Skeletal muscle tissue (tissue), 4 donors: ENCODE results near the gene NEU3. TPM values are rescaled to one million over a fixed set of nuclear protein-coding genes. Genes with fewer than 3 reads are reported as not detected.

Experiments used
- H3K27ac ChIP-seq: one replicate; pipeline ENCODE4 v1.7.0; 2013; ENCODE audit warnings: mild to moderate bottlenecking, low read depth, low read length, inconsistent platforms
- H3K27me3 ChIP-seq, 3 donors: one replicate each; pipeline ENCODE4 v1.7.0; 2013; ENCODE audit warnings: low read length in 3 of 3; ENCODE audit not compliant: control insufficient read depth in 3 of 3, insufficient read depth in 3 of 3
- H3K36me3 ChIP-seq, 3 donors: one replicate each; pipeline ENCODE4 v1.7.0; 2013; ENCODE audit warnings: low read length in 3 of 3; ENCODE audit not compliant: control insufficient read depth in 3 of 3, insufficient read depth in 3 of 3
- H3K4me1 ChIP-seq, 3 donors: one replicate each; pipeline ENCODE4 v1.7.0; 2013; ENCODE audit warnings: low read length in 3 of 3, mild to moderate bottlenecking in 3 of 3; ENCODE audit not compliant: control insufficient read depth in 3 of 3, insufficient read depth in 3 of 3
- H3K4me3 ChIP-seq, 3 donors: one replicate each; pipeline ENCODE4 v1.7.0; 2013; ENCODE audit warnings: low read length in 3 of 3
- H3K9ac ChIP-seq, 3 donors: one replicate each; pipeline ENCODE4 v1.7.0; 2013; ENCODE audit warnings: low read length in 3 of 3, mild to moderate bottlenecking in 3 of 3, moderate library complexity in 2 of 3, low read depth in 1 of 3
- H3K9me3 ChIP-seq, 3 donors: one replicate each; pipeline ENCODE4 v1.7.0; 2013; ENCODE audit warnings: low read length in 3 of 3; ENCODE audit not compliant: control insufficient read depth in 3 of 3
- total RNA-seq: library from RNA; depleted of rRNA; stranded (reverse); fragments of >200 nt; gene quantifications from one replicate; pipeline ENCODE4 v1.2.3, GENCODE V29; 2014
- donor health status: Osteomylitis.

Gene NEU3
- total RNA-seq, 1 donor from 2014 or later: 19.8 TPM

- no peaks in the 10 kb centered on the region for H3K36me3 ChIP-seq
- peaks cover 33 to 54% (median 50%) of the 10 kb centered on the region in 3 donors for H3K4me1 ChIP-seq
- H3K4me3 ChIP-seq: no peak overlapping the region
- H3K9ac ChIP-seq: peak overlapping the region in 2 of 3 donors; percentile 22 to 34
- H3K27me3 ChIP-seq: no peaks in the 10 kb centered on the region
- H3K9me3 ChIP-seq: no peaks in the 10 kb centered on the region
- peak overlapping the region; percentile 6 for H3K27ac ChIP-seq
These were observed 34.8 kb downstream of the NEU3 start for GRCh38 chr11:75023446-75024067.

- H3K36me3 ChIP-seq: no peaks in the 10 kb centered on the region
These were observed 35.3 kb downstream of the NEU3 start for GRCh38 chr11:75024068-75024449.

GRCh38 chr11:75024764-75025211 lies 36.1 kb downstream of the NEU3 start:
- no peak overlapping the region for H3K9ac ChIP-seq
- no peaks in the 10 kb centered on the region for H3K9me3 ChIP-seq
- no peaks in the 10 kb centered on the region for H3K36me3 ChIP-seq
- peaks cover 35 to 63% (median 52%) of the 10 kb centered on the region in 3 donors for H3K4me1 ChIP-seq
- no peak overlapping the region for H3K4me3 ChIP-seq
- no peak overlapping the region for H3K27ac ChIP-seq
- no peaks in the 10 kb centered on the region for H3K27me3 ChIP-seq

More at GRCh38 chr11:75024068-75024449, 35.3 kb downstream of the NEU3 start:
- H3K9ac ChIP-seq: no peak overlapping the region
- H3K27ac ChIP-seq: no peak overlapping the region
- no peaks in the 10 kb centered on the region for H3K27me3 ChIP-seq
- no peak overlapping the region for H3K4me3 ChIP-seq
- H3K9me3 ChIP-seq: no peaks in the 10 kb centered on the region
- H3K4me1 ChIP-seq: peaks cover 35 to 59% (median 52%) of the 10 kb centered on the region in 3 donors

- H3K4me3 ChIP-seq: no peak overlapping the region
These were observed 36.8 kb downstream of the NEU3 start for GRCh38 chr11:75025561-75025960.

GRCh38 chr11:75028321-75028720 lies 39.6 kb downstream of the NEU3 start:
- Histone ChIP-seq H3K27me3 (no peaks in the 10 kb centered on the region), H3K9ac (peak overlapping the region in 1 of 3 donors; percentile 3), H3K27ac (peak overlapping the region; percentile 6), H3K4me1 (peaks cover 30 to 57% (median 37%) of the 10 kb centered on the region in 3 donors), H3K4me3 (no peak overlapping the region), H3K36me3 (no peaks in the 10 kb centered on the region), H3K9me3 (no peaks in the 10 kb centered on the region)

More at GRCh38 chr11:75025561-75025960, 36.8 kb downstream of the NEU3 start:
- no peaks in the 10 kb centered on the region for H3K27me3 ChIP-seq
- H3K36me3 ChIP-seq: no peaks in the 10 kb centered on the region
- H3K4me1 ChIP-seq: peaks cover 35 to 65% (median 52%) of the 10 kb centered on the region in 3 donors
- H3K9me3 ChIP-seq: no peaks in the 10 kb centered on the region
- no peak overlapping the region for H3K27ac ChIP-seq
- no peak overlapping the region for H3K9ac ChIP-seq

- H3K27me3 ChIP-seq: no peaks in the 10 kb centered on the region
- peak overlapping the region in 1 of 3 donors; percentile 3 for H3K9ac ChIP-seq
- peaks cover 27 to 53% (median 33%) of the 10 kb centered on the region in 3 donors for H3K4me1 ChIP-seq
- no peak overlapping the region for H3K4me3 ChIP-seq
- no peaks in the 10 kb centered on the region for H3K36me3 ChIP-seq
- no peaks in the 10 kb centered on the region for H3K9me3 ChIP-seq
- H3K27ac ChIP-seq: no peak overlapping the region
These were observed 40.0 kb downstream of the NEU3 start for GRCh38 chr11:75028724-75029123.

- peaks cover 17 to 41% (median 23%) of the 10 kb centered on the region in 3 donors for H3K4me1 ChIP-seq
- no peaks in the 10 kb centered on the region for H3K9me3 ChIP-seq
- no peak overlapping the region for H3K27ac ChIP-seq
These were observed 41.3 kb downstream of the NEU3 start for GRCh38 chr11:75029836-75030631.

GRCh38 chr11:75031224-75031753 lies 42.6 kb downstream of the NEU3 start:
- Histone ChIP-seq H3K9ac (peak overlapping the region in 1 of 3 donors; percentile 25), H3K4me1 (peaks cover 22 to 44% (median 26%) of the 10 kb centered on the region in 3 donors), H3K27ac (no peak overlapping the region), H3K36me3 (no peaks in the 10 kb centered on the region), H3K27me3 (no peaks in the 10 kb centered on the region), H3K4me3 (no peak overlapping the region), H3K9me3 (no peaks in the 10 kb centered on the region)

More at GRCh38 chr11:75029836-75030631, 41.3 kb downstream of the NEU3 start:
- H3K4me3 ChIP-seq: no peak overlapping the region
- no peaks in the 10 kb centered on the region for H3K27me3 ChIP-seq
- no peaks in the 10 kb centered on the region for H3K36me3 ChIP-seq
- peak overlapping the region in 1 of 3 donors; percentile 25 for H3K9ac ChIP-seq

GRCh38 chr11:75031771-75032549 lies 43.2 kb downstream of the NEU3 start:
- Histone ChIP-seq H3K4me3 (no peak overlapping the region), H3K27ac (no peak overlapping the region), H3K27me3 (no peaks in the 10 kb centered on the region), H3K9me3 (no peaks in the 10 kb centered on the region), H3K4me1 (peaks cover 23 to 44% (median 26%) of the 10 kb centered on the region in 3 donors), H3K9ac (peak overlapping the region in 1 of 3 donors; percentile 25), H3K36me3 (no peaks in the 10 kb centered on the region)
